COLO668 (cell line): Measurements from ENCODE around the gene DYRK1A.

ENCODE experiments used
- DNase-seq: peaks from one replicate; lab custom pipeline; 2025; ENCODE audit not compliant: unreplicated experiment; lab: John Stamatoyannopoulos, UW

DYRK1A gene

DNA sequence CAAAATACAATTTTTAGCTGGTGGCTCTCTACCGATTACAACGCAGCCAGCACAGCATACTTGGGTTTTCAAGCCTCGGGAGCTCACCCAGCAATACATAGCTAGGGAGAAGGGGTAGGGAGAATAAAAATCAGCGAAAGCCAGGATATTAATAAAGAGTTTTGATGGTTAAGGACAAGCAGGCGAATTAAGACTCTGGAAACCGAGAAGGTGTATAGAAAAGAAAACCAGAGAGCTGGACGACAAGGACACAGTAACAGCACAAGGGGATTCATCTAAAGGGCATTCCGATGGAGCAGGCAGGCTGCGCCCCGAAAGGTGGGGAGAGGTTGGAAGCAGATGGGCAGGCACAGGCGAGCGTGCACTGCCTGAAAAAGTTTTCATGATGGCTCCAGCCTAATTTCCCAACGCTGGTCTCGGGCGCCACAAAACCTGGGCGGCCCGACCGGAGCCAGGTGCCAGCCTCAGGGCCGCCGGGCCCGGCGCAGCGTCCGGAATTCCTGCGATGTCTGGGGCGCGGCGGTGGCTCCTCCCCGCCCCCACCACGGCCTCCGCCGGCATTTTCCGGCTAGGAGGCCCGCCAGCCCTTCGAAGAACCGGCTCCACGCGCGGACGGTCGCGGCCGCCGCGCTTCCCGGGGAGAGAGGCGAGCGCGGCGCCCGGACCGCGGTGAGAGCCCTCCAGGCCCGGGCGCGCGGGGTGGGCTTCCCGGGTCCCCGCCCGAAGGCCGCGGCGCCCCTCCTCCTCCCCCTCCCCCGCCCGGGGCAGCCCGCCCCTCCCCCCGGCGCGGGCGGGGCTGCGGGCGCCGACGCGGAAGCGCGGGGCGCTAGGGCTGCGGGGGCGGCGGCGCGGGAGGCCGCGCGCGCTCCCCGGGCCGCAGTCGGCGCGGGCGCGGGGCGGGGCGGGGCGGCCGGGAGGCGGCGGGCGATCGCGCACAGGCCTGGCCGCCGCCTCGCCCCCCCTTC is 774 bp upstream of the DYRK1A start:
- DNase-seq = peak; percentile 92

DNA sequence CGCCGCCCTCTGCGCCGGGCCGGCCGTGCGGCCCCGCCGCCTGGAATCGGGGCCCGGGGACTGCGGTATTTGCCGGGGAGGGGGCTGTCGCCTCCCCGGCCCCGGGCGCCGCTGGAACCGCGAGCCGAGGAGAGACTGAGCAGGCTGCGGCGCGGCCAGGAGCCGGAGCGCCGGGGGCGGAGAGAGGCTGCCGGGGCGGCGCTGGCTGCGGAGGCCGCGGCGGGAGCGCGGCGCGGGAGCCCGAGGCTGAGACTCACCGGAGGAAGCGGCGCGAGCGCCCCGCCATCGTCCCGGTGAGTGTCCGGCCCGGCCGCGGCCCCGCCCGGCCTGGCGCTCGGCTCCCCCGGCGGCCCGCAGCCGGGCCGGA is 746 bp downstream of the DYRK1A start:
- DNase-seq = peak; percentile 71

DNA sequence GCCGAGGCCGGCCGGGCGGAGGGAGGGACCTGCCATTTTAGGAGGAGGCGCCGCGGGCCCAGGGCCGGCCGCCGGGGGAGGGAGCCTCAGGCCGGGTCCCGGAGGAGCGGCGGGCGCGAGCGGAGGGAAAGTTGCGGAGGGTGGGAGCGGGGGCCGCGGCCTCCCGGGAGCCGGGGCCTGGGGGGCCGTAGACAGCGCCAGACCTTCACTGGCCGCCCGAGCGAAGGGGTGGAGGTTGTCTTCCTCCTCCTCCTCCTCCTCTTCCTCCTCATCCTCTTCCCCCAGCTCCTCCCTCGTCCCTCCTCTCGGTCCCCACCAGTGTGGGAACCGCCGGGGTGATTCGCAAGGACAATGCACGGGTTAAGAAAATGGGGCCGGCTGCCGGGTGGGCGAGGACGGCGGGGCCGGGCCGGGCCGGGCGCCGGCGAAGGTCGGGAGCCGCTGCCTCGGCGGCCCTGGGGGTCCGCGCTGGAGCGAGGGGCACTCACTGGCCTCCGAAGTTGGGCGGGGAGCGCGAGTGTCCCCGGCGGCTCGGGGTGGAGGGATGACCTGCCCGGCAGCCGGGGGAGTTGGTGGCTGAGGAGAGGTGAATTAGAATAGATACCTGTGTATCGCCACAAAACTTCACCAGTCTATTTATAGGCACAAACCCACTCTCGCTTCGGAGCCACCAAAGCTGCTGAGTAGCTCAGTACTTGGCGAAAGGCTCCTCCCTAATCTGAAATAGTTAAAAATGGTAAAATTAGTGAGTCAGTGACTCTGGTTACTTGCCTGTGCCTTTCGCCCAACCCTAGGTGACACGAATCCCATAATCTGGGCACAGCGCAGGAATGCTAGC is 1.3 kb downstream of the DYRK1A start:
- peak; percentile 44 for DNase-seq

DNA sequence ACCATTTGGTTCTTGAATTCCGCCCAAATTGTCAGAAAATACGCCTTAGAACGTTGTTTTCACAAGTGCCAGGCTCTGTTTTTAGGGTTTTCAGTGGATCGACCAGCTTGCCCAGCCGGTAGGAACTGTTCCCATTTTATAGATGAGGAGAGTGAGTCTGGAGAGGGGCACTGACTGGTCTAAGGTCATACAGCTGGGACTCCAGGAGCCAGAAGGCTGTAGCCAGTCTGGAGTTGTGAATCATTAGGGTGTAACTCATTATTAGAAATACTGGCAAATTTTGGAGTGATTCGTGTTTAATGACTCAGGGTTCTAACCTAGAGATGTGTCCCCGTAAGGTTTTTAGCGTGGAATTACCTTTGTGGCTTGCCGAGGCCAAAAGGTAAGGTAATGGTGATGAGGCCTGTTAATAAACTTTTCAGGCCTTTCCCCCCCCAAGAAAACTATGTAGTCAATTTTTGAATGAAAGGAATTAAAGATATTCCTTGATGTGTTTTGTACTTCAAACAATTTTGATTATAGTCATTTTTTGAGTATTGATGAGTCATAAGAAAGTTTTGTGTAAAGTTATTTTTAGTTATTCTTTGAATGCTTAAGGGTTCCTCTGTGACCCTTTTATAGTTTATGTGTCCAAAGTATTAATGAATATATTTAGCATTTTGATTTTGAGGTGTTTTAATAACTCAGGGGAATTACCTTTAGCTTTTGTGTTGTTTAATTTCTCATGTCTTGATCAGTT is 2.1 kb downstream of the DYRK1A start:
- DNase-seq = no peak

DNA sequence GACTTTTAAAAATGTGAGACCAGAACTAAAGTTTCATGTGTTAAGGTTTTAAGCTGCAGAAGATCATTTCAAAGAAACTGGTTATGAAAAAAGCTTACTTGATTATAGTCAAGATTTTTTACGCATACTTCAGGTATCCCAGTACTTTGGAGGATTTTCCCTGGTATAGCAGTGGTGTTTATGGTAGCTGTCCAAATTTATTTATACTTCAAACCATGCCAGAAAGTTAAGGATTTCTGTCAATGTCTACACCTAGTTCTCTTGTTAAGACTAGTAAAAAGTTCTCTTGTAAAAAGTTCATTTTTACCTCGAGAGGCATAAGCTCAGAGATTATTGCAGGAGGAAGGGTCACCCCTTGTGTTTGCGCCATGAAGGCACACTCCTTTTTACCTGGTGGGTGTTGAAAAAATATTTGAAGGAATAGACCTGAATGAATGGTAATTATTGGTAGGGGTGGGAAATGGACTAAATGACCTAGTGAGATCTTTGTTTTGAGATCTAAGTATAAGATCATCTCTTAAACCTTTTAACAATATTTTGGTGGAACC is 2.8 kb downstream of the DYRK1A start:
- no peak for DNase-seq

DNA sequence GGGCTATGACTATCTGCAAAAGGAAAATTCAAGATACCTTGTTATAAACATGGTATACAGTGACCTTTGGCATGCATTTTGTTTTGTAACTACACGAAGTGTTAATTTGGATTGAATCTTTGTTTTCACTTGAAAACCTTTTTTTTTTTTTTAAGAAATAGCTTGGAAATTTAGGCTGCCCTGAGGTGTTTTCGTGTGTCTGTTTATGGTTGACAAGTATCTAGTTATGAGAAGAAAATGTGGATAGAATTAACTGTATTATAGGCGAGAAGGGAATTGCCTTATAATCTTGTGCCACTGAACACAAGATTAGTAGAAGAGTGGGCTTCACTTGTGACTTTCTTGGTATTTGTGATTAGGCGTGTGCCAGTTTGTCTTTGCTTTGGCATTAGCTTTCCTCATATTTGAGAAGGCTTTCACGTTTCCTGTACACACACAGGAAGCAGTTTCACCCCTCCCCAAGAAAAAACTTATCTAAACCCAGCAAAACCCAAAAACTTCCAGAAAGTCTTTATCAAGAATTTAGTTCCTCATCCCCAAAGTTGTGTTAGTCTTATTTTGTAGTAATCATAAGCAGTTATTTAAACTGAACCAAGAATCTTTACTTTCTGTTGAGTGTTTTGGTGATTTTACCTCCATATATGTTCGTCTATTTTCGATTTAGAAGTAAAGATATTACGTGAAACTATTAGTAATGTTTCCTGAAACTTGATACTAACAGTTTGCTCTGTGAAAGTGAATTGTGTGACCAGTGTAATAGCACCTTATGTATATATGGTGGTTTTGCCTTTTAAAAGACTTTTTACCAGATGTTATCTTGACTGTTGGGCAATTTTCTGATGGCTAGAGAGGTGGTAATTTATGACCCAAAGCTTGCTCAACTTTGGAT is 3.8 kb downstream of the DYRK1A start:
- no peak for DNase-seq

DNA sequence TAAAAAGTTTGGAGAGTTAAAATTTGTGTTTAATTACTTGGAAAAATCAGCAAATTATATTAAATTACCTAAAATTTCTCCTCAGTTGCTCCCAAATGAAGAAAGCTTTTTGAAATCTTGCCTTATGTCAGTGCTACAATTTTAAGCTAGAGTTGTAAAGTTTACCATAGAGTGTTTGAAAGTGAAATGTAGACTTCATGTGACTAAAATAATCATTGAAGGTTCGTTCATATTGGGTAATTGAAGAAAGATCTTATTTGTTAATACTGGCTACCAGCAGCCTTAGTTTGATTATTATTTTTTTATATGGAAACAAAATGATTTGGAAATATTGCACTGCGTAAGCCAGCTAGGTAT is 4.4 kb downstream of the DYRK1A start:
- no peak for DNase-seq

DNA sequence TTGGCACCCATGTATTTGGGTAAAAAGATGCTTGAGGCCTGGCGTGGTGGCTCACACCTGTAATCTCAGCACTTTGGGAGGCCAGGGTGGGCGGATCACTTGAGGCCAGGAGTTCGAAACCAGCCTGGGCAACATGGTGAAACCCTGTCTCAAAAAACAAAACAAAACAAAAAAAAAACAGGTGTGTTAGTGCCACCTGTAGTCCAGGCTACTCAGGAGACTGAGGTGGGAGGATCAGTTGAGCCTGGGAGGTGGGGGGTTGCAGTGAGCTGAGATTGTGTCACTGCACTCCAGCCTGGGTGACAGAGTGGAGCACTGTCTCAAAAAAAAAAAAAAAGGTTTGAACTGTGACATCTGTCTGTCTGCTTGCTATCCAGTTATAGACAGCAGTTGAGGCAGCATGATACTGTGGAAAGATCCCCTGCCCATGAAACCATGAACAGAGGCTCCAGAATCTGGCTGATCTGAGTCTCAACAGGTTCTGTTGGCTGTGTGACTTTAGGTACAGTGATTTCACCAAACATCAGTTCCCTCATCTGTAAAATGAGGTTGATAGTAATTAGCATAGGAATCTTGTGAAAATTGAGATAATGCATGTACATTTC is 5.7 kb downstream of the DYRK1A start:
- DNase-seq = no peak

DNA sequence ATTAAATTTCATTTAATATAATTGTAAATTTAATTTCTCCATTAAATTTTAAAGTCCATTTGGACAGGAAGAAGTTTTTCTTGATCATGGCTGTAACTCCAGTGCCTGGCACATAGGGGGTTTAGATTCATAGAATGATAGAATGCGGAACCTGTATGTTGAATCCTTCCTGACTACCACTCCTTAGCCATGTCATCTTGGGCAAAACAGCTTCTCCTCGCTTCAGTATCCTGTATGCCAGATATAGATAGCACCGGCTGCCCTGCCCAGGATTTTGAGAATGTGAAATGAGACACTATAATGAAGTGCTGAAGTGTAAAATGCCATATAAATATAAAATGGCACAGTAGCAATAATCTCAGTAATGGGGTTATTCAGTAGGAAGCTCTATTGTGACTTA is 6.4 kb downstream of the DYRK1A start:
- no peak for DNase-seq

DNA sequence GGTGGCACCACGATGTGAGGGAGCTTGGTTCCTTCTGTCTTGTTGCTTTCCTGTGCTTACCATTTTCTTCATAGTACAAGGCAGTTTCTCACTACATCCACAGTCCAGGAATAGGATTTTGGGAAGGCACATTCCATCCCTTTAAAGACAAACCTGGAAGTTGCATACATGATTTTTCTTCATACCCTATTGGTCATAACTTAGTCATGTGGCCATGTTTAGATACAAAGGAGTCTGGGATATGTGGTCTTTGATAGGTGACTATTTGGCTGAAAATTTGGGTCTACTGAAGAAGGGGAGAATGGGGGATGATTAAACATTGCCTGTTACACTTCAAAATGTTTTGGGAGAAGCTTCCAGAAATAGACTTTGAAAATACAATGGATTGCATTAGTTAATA is 7.0 kb downstream of the DYRK1A start:
- no peak for DNase-seq

DNA sequence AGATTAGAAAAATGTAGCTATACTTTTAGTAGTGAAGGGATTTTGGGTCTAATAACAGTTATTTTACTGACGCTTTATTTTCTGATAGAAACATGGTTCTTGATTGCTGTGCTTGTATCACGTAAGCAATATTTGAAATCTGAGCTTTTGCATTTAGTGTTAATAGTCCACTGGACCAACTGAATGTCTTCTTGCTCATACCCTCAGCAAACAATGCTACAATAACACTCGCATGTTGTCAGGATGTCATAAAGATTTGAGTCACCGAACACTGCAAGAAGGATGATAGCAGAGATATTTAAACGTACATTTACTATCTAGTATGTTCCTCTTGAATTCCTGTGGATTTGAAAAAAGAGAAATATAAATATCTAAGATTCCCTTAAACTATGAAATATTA is 7.5 kb downstream of the DYRK1A start:
- no peak for DNase-seq

DNA sequence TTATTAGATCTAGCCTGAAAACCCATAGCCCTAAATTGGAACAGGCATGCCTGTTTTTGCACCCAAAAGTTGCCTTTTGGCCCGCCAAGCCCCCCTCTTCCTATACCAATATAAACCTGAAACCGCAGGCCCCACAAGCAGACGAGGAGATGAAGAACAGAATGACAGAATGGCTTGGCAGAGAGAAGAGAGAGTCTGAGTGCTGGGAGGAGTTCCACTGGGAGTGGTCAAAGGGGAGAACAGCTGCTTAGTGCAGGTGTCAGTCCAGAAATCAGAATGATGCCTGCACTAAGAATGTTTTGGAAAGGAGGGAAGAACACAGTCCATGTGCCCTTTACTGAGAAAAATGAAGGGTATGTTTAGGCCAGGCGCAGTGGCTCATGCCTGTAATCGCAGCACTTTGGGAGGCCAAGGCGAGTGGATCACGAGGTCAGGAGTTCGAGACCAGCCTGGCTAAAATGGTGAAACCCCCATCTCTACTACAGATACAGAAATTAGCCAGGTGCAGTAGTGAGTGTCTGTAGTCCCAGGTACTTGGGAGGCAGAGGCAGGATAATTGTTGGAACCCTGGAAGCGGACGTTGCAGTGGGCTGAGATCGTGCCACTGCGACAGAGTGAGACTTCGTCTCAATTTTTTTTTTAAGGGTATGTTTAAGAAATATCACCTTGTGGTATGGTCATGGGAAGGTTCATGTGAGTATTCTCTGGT is 9.4 kb downstream of the DYRK1A start:
- DNase-seq = no peak

DNA sequence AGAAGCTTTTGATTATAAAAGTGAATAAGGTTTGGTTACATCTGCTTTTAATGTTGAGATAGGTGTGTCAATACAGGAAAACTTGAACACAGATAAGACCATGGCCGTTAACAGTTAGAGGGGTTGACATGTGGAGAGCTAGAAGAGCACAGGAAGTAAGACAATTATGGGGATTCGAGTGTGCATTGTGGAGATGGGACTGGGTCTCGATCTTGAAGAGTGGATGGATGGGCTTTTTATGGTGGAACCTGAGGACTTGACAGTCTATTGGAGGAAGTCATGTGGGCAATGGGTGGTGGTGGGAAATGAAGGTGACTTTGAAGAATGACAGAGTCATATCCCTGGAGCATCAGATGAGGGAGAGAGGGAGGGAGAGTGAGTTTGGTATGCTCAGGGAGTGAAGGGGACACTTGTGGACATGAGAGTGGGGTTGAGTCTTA is 12.1 kb downstream of the DYRK1A start:
- DNase-seq = no peak

DNA sequence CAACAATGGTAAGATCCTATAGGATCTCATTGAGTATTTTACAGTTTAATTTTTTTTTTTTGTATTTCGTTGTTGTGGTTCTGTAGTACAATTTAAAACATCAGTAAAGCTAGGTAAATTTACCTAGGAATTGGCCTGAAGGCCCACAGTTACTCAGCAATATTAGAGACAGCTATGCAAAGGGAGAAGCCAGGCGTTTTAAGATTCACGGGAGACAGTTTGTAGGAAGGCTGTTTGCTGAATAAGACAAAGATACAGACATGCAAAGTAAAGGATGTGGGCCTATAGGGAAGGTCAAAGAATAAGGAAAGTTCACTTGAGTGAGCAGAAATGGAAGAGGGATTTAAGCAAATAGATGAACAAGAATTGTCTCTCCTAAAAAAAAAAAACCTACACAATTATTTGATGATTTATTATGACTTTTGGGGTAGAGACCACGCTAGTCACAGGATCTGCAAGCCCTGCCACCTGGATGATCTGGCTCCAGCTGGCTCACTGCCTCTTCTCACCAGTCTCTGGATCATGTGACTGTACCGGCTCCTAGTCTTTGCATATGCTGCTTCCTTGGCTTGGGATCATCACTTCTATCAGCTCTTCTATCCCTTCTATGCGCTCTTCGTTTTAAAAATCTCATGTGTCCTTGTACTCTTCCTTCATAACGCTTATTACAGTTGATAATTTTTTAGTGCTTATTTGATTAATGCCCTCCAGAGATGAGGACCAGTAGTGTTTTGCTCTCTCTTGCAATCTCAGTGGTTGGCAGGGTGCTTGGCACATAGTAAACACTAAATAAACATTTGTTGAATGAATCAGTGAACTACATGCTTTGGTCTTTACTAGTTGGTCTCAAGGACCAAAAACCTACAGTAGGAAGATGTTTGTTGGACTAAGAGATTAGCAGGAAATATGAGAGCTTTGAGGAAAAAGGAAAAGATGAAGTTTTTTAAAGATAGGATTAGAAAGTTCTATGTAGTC is 14.1 kb downstream of the DYRK1A start:
- peak; percentile 62 for DNase-seq

DNA sequence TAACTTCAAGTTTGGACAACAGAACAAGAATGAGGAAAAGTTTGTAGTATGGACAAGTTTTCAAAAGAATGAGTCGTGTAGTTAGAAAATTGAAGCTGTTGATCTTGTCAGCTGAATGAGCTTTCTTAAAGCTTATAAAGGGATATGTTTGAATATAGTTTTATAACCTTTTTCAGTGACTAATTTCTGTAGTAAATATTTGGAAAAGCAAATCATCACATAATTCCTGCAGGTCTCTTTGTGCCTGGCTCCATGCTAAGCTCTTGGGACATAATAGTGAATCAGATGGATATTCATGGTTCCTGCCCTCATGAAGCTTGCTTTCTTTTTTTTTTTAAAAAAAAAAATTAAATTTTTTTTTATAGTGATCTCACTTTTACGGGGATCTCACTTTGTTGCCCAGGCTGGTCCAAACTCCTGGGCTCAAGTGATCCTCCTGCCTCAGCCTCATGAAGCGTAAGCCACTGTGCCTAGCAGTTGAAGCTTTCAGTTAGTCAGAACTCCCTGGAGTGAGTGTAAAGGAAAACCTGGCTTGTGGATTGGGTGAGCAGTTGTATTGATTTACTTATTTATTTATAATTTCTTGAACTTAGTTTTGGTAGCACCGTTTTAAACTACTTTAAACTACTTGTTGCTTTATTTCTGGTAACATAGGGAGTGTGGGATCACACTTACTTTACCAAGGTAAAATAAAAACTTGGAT is 15.5 kb downstream of the DYRK1A start:
- no peak for DNase-seq

DNA sequence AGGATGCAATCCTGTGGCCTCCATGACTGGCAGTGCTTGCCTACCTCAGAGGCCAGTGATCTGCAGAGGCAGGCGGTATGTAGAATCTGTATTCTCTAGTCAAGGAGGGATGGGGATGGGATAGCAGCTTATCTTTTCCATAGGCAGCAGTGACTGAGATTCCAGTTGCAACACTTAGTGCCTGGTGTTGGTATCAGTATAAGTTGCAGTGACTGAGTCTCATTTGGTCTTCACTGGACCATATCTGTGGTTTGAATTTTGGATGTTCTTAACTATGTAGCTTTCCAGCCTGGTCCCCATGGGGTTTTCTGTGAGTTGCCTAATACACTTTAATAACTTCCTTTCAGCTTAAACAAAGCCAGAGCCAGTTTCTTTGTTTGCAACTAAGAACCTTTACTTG is 16.5 kb downstream of the DYRK1A start:
- DNase-seq = no peak

DNA sequence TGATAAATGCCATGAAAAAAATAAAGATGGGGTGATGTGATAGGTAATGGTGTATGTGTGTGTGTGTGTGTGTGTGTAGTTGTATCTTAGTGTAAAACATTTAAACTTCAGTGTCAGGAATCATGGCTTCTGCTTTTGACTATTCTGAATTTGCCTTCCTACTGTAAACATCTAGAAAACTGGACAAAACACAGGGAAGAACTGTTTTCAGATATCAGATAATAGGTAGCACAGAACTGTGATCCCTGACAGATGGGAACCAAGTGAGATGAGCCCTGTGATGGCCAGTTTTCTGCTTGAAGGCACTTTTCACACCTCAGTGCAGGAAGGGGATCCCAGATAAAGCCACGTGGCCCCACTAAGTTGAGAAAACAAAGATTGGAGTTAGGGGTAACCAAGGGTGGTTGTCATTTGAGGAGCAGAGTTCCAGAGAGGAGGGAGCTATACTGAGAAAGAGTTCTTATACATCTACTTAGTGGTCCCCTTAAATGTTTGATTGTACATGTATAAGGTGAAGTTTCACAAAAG is 17.3 kb downstream of the DYRK1A start:
- DNase-seq = no peak
